HG02798 (cell line): ENCODE results near the gene ZNF253.
"Not testable (repeated sequence)": the region's sequence is repeated elsewhere in the genome, so short reads cannot be mapped to it uniquely, and the experiment has no call there.

Experiments used
- ATAC-seq: cut with Tn5 transposase; IDR thresholded peaks from one replicate; pipeline ENCODE4 v1.9.1; 2021; ENCODE audit warnings: mild to moderate bottlenecking; ENCODE audit not compliant: unreplicated experiment, poor library complexity

Gene ZNF253

GRCh38 chr19:19865750-19866610 lies at the start of gene ZNF253:
Gene ZNF253, plus strand, starts transcription at chr19:19865882. Its CDS starts 115 bp downstream, at chr19:19865997.
- ATAC-seq, result peak; percentile 96

- no peak for ATAC-seq
Observed at GRCh38 chr19:19816679-19817078, 49.0 kb upstream of the ZNF253 start.

- no peak for ATAC-seq
Observed at GRCh38 chr19:19817357-19817756, 48.3 kb upstream of the ZNF253 start.

GRCh38 chr19:19820774-19821320 lies 44.8 kb upstream of the ZNF253 start:
- ATAC-seq, result no peak

- peak; percentile 95 for ATAC-seq
Observed at GRCh38 chr19:19821366-19821951, 44.2 kb upstream of the ZNF253 start, which contains the start of gene ZNF506. Gene ZNF506, minus strand, starts transcription at chr19:19821750. Its CDS starts 147 bp downstream, at chr19:19821603.

GRCh38 chr19:19821976-19822375 lies 43.7 kb upstream of the ZNF253 start:
- not testable (repeated sequence) for ATAC-seq

- no peak for ATAC-seq
Observed at GRCh38 chr19:19823916-19824315, 41.8 kb upstream of the ZNF253 start.

- no peak for ATAC-seq
Observed at GRCh38 chr19:19826875-19827274, 38.8 kb upstream of the ZNF253 start.

- ATAC-seq, result no peak
Observed at GRCh38 chr19:19835560-19836038, 30.1 kb upstream of the ZNF253 start.

- ATAC-seq, result no peak
Observed at GRCh38 chr19:19847781-19848180, 17.9 kb upstream of the ZNF253 start.

GRCh38 chr19:19849056-19849455 lies 16.6 kb upstream of the ZNF253 start:
- ATAC-seq, result no peak

GRCh38 chr19:19851740-19852139 lies 13.9 kb upstream of the ZNF253 start:
- not testable (repeated sequence) for ATAC-seq

GRCh38 chr19:19858751-19859150 lies 6.9 kb upstream of the ZNF253 start:
- no peak for ATAC-seq

- no peak for ATAC-seq
Observed at GRCh38 chr19:19860756-19861390, 4.8 kb upstream of the ZNF253 start.

- no peak for ATAC-seq
Observed at GRCh38 chr19:19866611-19867248, 1.0 kb downstream of the ZNF253 start.

- not testable (repeated sequence) for ATAC-seq
Observed at GRCh38 chr19:19870086-19870485, 4.4 kb downstream of the ZNF253 start.

GRCh38 chr19:19871932-19872331 lies 6.2 kb downstream of the ZNF253 start:
- ATAC-seq, result no peak

GRCh38 chr19:19873381-19873780 lies 7.7 kb downstream of the ZNF253 start:
- no peak for ATAC-seq

GRCh38 chr19:19877724-19878123 lies 12.0 kb downstream of the ZNF253 start:
- ATAC-seq, result no peak

- ATAC-seq, result no peak
Observed at GRCh38 chr19:19884583-19884982, 18.9 kb downstream of the ZNF253 start.
